IMR-90 (cell line): ENCODE results near the gene RBM11. TPM values are rescaled to one million over a fixed set of nuclear protein-coding genes. Genes with fewer than 3 reads are reported as not detected.

Experiments used
- ATAC-seq: fragments of 200-7000 bp; cut with Tn5 transposase; 2 replicates; pipeline ENCODE4 v1.9.1; 2020; ENCODE audit warnings: low read depth, mild to moderate bottlenecking, moderate library complexity
- Bru-seq: library from RNA; stranded (reverse); fragments of 400-500 nt; gene quantifications from one replicate; lab custom pipeline; 2021; lab: Mats Ljungman, UMichigan
- BruChase-seq, 2 experiments: library from RNA; stranded (reverse); fragments of 400-500 nt; gene quantifications; one replicate each; lab custom pipeline; 2021; lab: Mats Ljungman, UMichigan
- BruUV-seq: library from RNA; stranded (reverse); fragments of 400-500 nt; replicated peaks from 2 replicates; lab custom pipeline; 2021; lab: Mats Ljungman, UMichigan
- CTCF ChIA-PET: fragments of 300-600 bp; formaldehyde crosslinking; extraction: SDS; loops from one replicate; lab custom pipeline; 2021; ENCODE audit warnings: antibody characterized with exemption; lab: Yijun Ruan, JAX
- POLR2A ChIA-PET: fragments of 300-600 bp; sonication (Branson Sonifier 250); formaldehyde crosslinking; loops from one replicate; lab custom pipeline; 2022; ENCODE audit warnings: antibody characterized with exemption; ENCODE audit not compliant: unreplicated experiment; lab: Charles Lee
- DNase-seq: peaks from one replicate; pipeline ENCODE4 v3.0.0; 2013
- H2AFZ ChIP-seq: replicated peaks from 2 replicates; pipeline ENCODE3; 2013; ENCODE audit warnings: low read length, mild to moderate bottlenecking; ENCODE audit not compliant: poor library complexity
- H2AK5ac ChIP-seq: 2 replicates; pipeline ENCODE4 v1.6.1; 2013; ENCODE audit warnings: low read depth, low read length, inconsistent platforms
- H2AK9ac ChIP-seq: replicated peaks from 2 replicates; pipeline ENCODE3; 2013; ENCODE audit warnings: mild to moderate bottlenecking, low read depth, low read length, moderate library complexity; ENCODE audit not compliant: poor library complexity
- H2BK120ac ChIP-seq: 2 replicates; pipeline ENCODE4 v1.6.1; 2013; ENCODE audit warnings: low read depth, low read length, inconsistent platforms
- H2BK15ac ChIP-seq: 3 replicates; pipeline ENCODE4 v1.6.1; 2013; ENCODE audit warnings: low read depth, low read length, inconsistent platforms
- H2BK20ac ChIP-seq: 2 replicates; pipeline ENCODE4 v1.6.1; 2013; ENCODE audit warnings: low read depth, mild to moderate bottlenecking, inconsistent platforms, low read length, moderate library complexity
- H2BK5ac ChIP-seq: 2 replicates; pipeline ENCODE4 v1.6.1; 2013; ENCODE audit warnings: mild to moderate bottlenecking, low read depth, low read length, inconsistent platforms; ENCODE audit not compliant: poor library complexity, severe bottlenecking
- H3K14ac ChIP-seq: replicated peaks from 2 replicates; pipeline ENCODE4 v1.6.1; 2013; ENCODE audit warnings: low read depth, low read length, inconsistent platforms
- H3K18ac ChIP-seq: 2 replicates; pipeline ENCODE4 v1.6.1; 2013; ENCODE audit warnings: low read depth, low read length, control low read depth
- H3K23ac ChIP-seq: 2 replicates; pipeline ENCODE4 v1.6.1; 2013; ENCODE audit warnings: low read depth, low read length, inconsistent platforms
- H3K27ac ChIP-seq: 2 replicates; pipeline ENCODE4 v1.5.1; 2013; ENCODE audit warnings: mild to moderate bottlenecking, control low read depth, low read length; ENCODE audit not compliant: insufficient read depth
- H3K27me3 ChIP-seq: 2 replicates; pipeline ENCODE4 v1.6.1; 2013; ENCODE audit warnings: low read length; ENCODE audit not compliant: control insufficient read depth, insufficient read depth
- H3K36me3 ChIP-seq: 2 replicates; pipeline ENCODE4 v1.6.1; 2013; ENCODE audit warnings: low read length, mixed read lengths; ENCODE audit not compliant: control insufficient read depth, insufficient read depth
- H3K4ac ChIP-seq: 2 replicates; pipeline ENCODE4 v1.6.1; 2013; ENCODE audit warnings: low read depth, low read length, inconsistent platforms
- H3K4me1 ChIP-seq: 2 replicates; pipeline ENCODE4 v1.6.1; 2013; ENCODE audit warnings: low read length, mixed read lengths; ENCODE audit not compliant: control insufficient read depth, insufficient read depth
- H3K4me2 ChIP-seq: 2 replicates; pipeline ENCODE4 v1.6.1; 2013; ENCODE audit warnings: low read depth, mild to moderate bottlenecking, control low read depth, low read length, moderate library complexity
- H3K4me3 ChIP-seq: 2 replicates; pipeline ENCODE4 v1.5.1; 2013; ENCODE audit warnings: low read depth, mild to moderate bottlenecking, control low read depth, low read length, moderate library complexity; ENCODE audit not compliant: insufficient read depth
- H3K56ac ChIP-seq: 2 replicates; pipeline ENCODE4 v1.6.1; 2013; ENCODE audit warnings: low read length, inconsistent platforms; ENCODE audit not compliant: insufficient read depth; ENCODE audit errors: extremely low read depth
- H3K79me1 ChIP-seq, 2 experiments: 2 replicates each; pipeline ENCODE4 v1.6.1; 2013; ENCODE audit warnings: low read length in 2 of 2, inconsistent platforms in 1 of 2, low read depth in 1 of 2
- H3K9ac ChIP-seq: 2 replicates; pipeline ENCODE4 v1.6.1; 2013; ENCODE audit warnings: low read depth, low read length, control low read depth
- H3K9me1 ChIP-seq: 2 replicates; pipeline ENCODE4 v1.6.1; 2013; ENCODE audit warnings: low read length, inconsistent platforms; ENCODE audit not compliant: insufficient read depth
- H3K9me3 ChIP-seq: 2 replicates; pipeline ENCODE4 v1.6.1; 2013; ENCODE audit warnings: low read length; ENCODE audit not compliant: control insufficient read depth, insufficient read depth
- H4K20me1 ChIP-seq: 2 replicates; pipeline ENCODE4 v1.6.1; 2013; ENCODE audit warnings: low read length, inconsistent platforms; ENCODE audit not compliant: insufficient read depth
- H4K5ac ChIP-seq: 2 replicates; pipeline ENCODE4 v1.6.1; 2013; ENCODE audit warnings: mild to moderate bottlenecking, low read depth, low read length, control low read depth
- H4K8ac ChIP-seq, 2 experiments: 2 replicates each; pipeline ENCODE4 v1.6.1; 2013; ENCODE audit warnings: low read depth in 2 of 2, low read length in 2 of 2, control low read depth in 1 of 2, inconsistent platforms in 1 of 2
- H4K91ac ChIP-seq: 2 replicates; pipeline ENCODE4 v1.6.1; 2013; ENCODE audit warnings: low read depth, low read length, inconsistent platforms; ENCODE audit not compliant: insufficient read depth
- BHLHE40 ChIP-seq: fragments of 150-350 bp; IDR thresholded peaks from 2 replicates; pipeline ENCODE4 v1.6.1; 2016; ENCODE audit warnings: mild to moderate bottlenecking, low read depth, low read length
- CEBPB ChIP-seq: IDR thresholded peaks from 2 replicates; pipeline ENCODE4 v1.6.1; 2012; ENCODE audit warnings: low read depth, low read length, improper control_type of control experiment
- CHD1 ChIP-seq: IDR thresholded peaks from 2 replicates; pipeline ENCODE4 v1.6.1; 2012; ENCODE audit warnings: low read depth, low read length, improper control_type of control experiment
- FOS ChIP-seq: fragments of 150-350 bp; IDR thresholded peaks from 2 replicates; pipeline ENCODE4 v1.6.1; 2016; ENCODE audit warnings: low read depth, low read length
- MAZ ChIP-seq: IDR thresholded peaks from 2 replicates; pipeline ENCODE4 v1.6.1; 2012; ENCODE audit warnings: low read depth, mild to moderate bottlenecking, low read length, improper control_type of control experiment, moderate library complexity, borderline replicate concordance
- NFE2L2 ChIP-seq: fragments of 150-350 bp; IDR thresholded peaks from 2 replicates; pipeline ENCODE4 v1.6.1; 2016; ENCODE audit warnings: low read depth, mild to moderate bottlenecking, low read length
- POLR2A ChIP-seq: IDR thresholded peaks from 2 replicates; pipeline ENCODE4 v1.6.1; 2012; ENCODE audit warnings: mild to moderate bottlenecking, low read depth, low read length
- RCOR1 ChIP-seq: IDR thresholded peaks from 2 replicates; pipeline ENCODE4 v1.6.1; 2012; ENCODE audit warnings: mild to moderate bottlenecking, low read length, improper control_type of control experiment; ENCODE audit not compliant: insufficient replicate concordance
- RFX5 ChIP-seq: IDR thresholded peaks from 2 replicates; pipeline ENCODE4 v1.8.0; 2012; ENCODE audit warnings: low read depth, mild to moderate bottlenecking, low read length, moderate library complexity
- WGBS, 2 experiments: methylation state at CpG; one replicate each; pipeline versions ENCODE4 v1.1.5 to v1.1.7; 2013; ENCODE audit warnings: missing lambda C conversion rate in 2 of 2; ENCODE audit not compliant: insufficient read length in 1 of 2; ENCODE audit errors: extremely low coverage in 2 of 2; 5-methylcytosine and 5-hydroxymethylcytosine counted together
- dilution Hi-C: fragments of 300-500 bp; cut with HindIII; formaldehyde crosslinking; loops from one replicate; pipeline ENCODE4 v1.14.3; 2018; ENCODE audit warnings: low sequenced_read_pairs; ENCODE audit not compliant: unreplicated experiment
- in situ Hi-C: fragments of 300-500 bp; cut with MboI; formaldehyde crosslinking; loops from 3 replicates; pipeline ENCODE4 v1.14.3; 2019; ENCODE audit warnings: low sequenced_read_pairs, inconsistent platforms, mixed read lengths
- intact Hi-C: fragments of 100-400 bp; cut with micrococcal nuclease; formaldehyde crosslinking; loops from 2 replicates; pipeline ENCODE4 v1.10.0; 2022
- long read RNA-seq: library from polyadenylated mRNA; unstranded; transcript quantifications from one replicate; pipeline ENCODE4 v2.0.0, GENCODE V29; 2021; ENCODE audit not compliant: unreplicated experiment
- polyA plus RNA-seq, 3 experiments: library from polyadenylated mRNA; depleted of rRNA; stranded (reverse); fragments of >200 nt; gene quantifications; 2 replicates each; pipeline ENCODE4 v1.2.3, GENCODE V29; 2012; ENCODE audit warnings: low replicate concordance in 1 of 3
- total RNA-seq: library from RNA; depleted of rRNA; stranded (reverse); fragments of >200 nt; gene quantifications from 2 replicates; pipeline ENCODE4 v1.2.3, GENCODE V29; 2012; rRNA removed
- TF ChIP-seq, protein P1 (sequence below): fragments of 150-350 bp; IDR thresholded peaks from 2 replicates; pipeline ENCODE4 v1.6.1; 2017; ENCODE audit warnings: mild to moderate bottlenecking, antibody characterized with exemption, low read length, low read depth
- TF ChIP-seq, protein P2 (sequence below): fragments of 150-350 bp; IDR thresholded peaks from 2 replicates; pipeline ENCODE4 v1.6.1; 2016; ENCODE audit warnings: low read depth, mild to moderate bottlenecking, low read length, moderate library complexity, borderline replicate concordance
- TF ChIP-seq, protein P3 (sequence below): conservative IDR thresholded peaks from 2 replicates; pipeline ENCODE4 v1.5.1; 2012; ENCODE audit warnings: mild to moderate bottlenecking, low read depth, low read length, improper control_type of control experiment

The RBM11 gene, protein sequence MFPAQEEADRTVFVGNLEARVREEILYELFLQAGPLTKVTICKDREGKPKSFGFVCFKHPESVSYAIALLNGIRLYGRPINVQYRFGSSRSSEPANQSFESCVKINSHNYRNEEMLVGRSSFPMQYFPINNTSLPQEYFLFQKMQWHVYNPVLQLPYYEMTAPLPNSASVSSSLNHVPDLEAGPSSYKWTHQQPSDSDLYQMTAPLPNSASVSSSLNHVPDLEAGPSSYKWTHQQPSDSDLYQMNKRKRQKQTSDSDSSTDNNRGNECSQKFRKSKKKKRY
- total RNA-seq (under 0.01 and 0.18 TPM in 2 replicates), polyA plus RNA-seq (2012; rRNA removed) (0.10 and 0.46 TPM in 2 replicates), Bru-seq, nascent RNA (not detected), BruChase-seq, experiment 1, labeled RNA remaining after a 6-hour chase (not detected), BruChase-seq, experiment 2, labeled RNA remaining after a 2-hour chase (percentile 18 among the genes with signal in this experiment)
- polyA plus RNA-seq (2012; cell fraction: cytosol; rRNA removed): 0.08 and 0.27 TPM in 2 replicates
- polyA plus RNA-seq (2012; cell fraction: nucleus; rRNA removed; ENCODE audit: low replicate concordance): 0.62 TPM in 1 of 2 replicates, not detected in the other
- long read RNA-seq: 0 reads

DNA sequence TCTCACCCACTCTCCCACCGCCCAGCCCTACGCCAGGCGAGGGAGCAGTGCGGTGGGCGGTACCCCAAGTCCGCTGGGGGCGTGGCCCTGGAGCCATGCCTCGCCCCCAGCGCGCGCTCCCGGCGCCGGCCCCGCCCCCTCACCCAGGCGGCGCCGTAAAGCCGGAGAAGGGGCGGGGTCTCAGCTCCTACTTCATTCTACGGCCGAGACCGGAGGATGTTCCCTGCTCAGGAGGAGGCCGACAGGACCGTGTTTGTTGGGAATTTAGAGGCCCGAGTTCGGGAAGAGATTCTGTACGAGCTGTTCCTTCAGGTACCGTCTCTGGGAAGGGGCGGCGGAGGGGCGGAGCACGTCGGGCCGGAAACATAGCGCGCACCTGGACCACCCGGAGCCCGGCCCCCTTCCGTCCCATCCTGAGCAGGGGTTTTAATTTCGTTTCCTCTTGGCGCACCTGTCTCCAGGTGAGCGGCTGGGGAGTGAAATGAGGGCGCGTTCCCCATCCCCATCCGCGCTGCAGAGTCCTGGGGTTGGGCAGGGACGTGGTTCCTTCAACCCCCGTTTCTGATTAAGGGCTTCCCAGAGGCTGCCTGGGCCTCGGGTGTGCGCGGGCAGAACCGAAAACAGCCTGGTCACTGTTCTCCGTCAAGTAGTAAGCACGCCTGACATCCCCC is at the start of gene RBM11:
Gene RBM11, plus strand, starts transcription at position 187 of the 671 bp plus-strand sequence. Its CDS starts 30 bp downstream, at position 217.
- Histone ChIP-seq H3K4me1 (no peaks in the 10 kb centered on the region), H3K9me3 (no peaks in the 10 kb centered on the region), H2AK9ac (peak within 1 kb of the TSS; percentile 55), H4K5ac (no peak within 1 kb of the TSS), H3K56ac (no peak within 1 kb of the TSS), H2AK5ac (no peak within 1 kb of the TSS), H4K91ac (no peak within 1 kb of the TSS), H3K4ac (no peak within 1 kb of the TSS), H3K23ac (no peak within 1 kb of the TSS), H3K18ac (no peak within 1 kb of the TSS), H3K27ac (no peak within 1 kb of the TSS), H3K27me3 (no peaks in the 10 kb centered on the region), H2BK5ac (no peak within 1 kb of the TSS), H4K8ac (no peak within 1 kb of the TSS), H3K4me2 (peak within 1 kb of the TSS; percentile 86), H2AFZ (peak within 1 kb of the TSS; percentile 89), H2BK120ac (no peak within 1 kb of the TSS), H4K20me1 (no peaks in the 10 kb centered on the region), H2BK20ac (no peak within 1 kb of the TSS), H3K4me3 (peak within 1 kb of the TSS; percentile 44), H3K79me1 (no peaks in the 10 kb centered on the region), H3K9ac (no peak within 1 kb of the TSS), H2BK15ac (no peak within 1 kb of the TSS), H3K36me3 (no peaks in the 10 kb centered on the region), H3K9me1 (no peaks in the 10 kb centered on the region), H3K14ac (no peak within 1 kb of the TSS)
- peak; percentile 7 for DNase-seq
- in situ Hi-C loops: no loop called here
- dilution Hi-C loops: no loop called here
- CTCF ChIA-PET: interaction anchor here (1.3 kb wide), 1 partner anchor 41 kb away, joined by 3 read pairs; no protein-coding TSS in a partner anchor
- WGBS, 2 experiments: 0% methylated on average over 14 of the region's 55 CpGs; no CpG with 5 or more reads in 1 of the 2 experiments
- no TSS peak for BruUV-seq
- intact Hi-C loops: no loop called here
- POLR2A ChIA-PET: no interaction called here
- ATAC-seq: peak; percentile 95
- TF ChIP-seq, protein P1, sequence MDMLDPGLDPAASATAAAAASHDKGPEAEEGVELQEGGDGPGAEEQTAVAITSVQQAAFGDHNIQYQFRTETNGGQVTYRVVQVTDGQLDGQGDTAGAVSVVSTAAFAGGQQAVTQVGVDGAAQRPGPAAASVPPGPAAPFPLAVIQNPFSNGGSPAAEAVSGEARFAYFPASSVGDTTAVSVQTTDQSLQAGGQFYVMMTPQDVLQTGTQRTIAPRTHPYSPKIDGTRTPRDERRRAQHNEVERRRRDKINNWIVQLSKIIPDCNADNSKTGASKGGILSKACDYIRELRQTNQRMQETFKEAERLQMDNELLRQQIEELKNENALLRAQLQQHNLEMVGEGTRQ: no peak
- TF ChIP-seq BHLHE40: no peak
- no peak for TF ChIP-seq NFE2L2
- no peak for TF ChIP-seq FOS
- TF ChIP-seq CHD1: no peak
- TF ChIP-seq MAZ: no peak
- TF ChIP-seq, protein P2, sequence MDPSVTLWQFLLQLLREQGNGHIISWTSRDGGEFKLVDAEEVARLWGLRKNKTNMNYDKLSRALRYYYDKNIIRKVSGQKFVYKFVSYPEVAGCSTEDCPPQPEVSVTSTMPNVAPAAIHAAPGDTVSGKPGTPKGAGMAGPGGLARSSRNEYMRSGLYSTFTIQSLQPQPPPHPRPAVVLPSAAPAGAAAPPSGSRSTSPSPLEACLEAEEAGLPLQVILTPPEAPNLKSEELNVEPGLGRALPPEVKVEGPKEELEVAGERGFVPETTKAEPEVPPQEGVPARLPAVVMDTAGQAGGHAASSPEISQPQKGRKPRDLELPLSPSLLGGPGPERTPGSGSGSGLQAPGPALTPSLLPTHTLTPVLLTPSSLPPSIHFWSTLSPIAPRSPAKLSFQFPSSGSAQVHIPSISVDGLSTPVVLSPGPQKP: no peak
- TF ChIP-seq RFX5: no peak
- no peak for TF ChIP-seq CEBPB
- TF ChIP-seq RCOR1: no peak
- TF ChIP-seq POLR2A: no peak
- TF ChIP-seq, protein P3, sequence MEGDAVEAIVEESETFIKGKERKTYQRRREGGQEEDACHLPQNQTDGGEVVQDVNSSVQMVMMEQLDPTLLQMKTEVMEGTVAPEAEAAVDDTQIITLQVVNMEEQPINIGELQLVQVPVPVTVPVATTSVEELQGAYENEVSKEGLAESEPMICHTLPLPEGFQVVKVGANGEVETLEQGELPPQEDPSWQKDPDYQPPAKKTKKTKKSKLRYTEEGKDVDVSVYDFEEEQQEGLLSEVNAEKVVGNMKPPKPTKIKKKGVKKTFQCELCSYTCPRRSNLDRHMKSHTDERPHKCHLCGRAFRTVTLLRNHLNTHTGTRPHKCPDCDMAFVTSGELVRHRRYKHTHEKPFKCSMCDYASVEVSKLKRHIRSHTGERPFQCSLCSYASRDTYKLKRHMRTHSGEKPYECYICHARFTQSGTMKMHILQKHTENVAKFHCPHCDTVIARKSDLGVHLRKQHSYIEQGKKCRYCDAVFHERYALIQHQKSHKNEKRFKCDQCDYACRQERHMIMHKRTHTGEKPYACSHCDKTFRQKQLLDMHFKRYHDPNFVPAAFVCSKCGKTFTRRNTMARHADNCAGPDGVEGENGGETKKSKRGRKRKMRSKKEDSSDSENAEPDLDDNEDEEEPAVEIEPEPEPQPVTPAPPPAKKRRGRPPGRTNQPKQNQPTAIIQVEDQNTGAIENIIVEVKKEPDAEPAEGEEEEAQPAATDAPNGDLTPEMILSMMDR: no peak
